ENCODE measurements around the gene CHD5. TPM values are rescaled to one million over a fixed set of nuclear protein-coding genes. Genes with fewer than 3 reads are reported as not detected.

Gene CHD5
- total RNA-seq, 1 experiment from 2014 or later = 2.4 TPM

- Mint-ChIP-seq H3K9me3 (no peaks in the 10 kb centered on the region), H3K36me3 (no peaks in the 10 kb centered on the region), H3K27ac (no peak overlapping the region), H3K27me3 (ENCODE audit: low read depth) (peaks cover 29% of the 10 kb centered on the region), H3K4me3 (peak overlapping the region; percentile 62), H3K4me1 (peaks cover 21% of the 10 kb centered on the region)
- ChIA-PET POLR2A (interaction anchor here (0.6 to 1.5 kb wide), 4 partner anchors 19 to 52 kb away, joined by 3 to 10 read pairs (median 4); no protein-coding TSS in a partner anchor), CTCF (interaction anchor here (1.1 to 10.3 kb wide), 13 partner anchors 12 to 253 kb away, joined by 5 to 489 read pairs (median 8); partner anchors contain the start of genes CHD5, HES2, HES3 and ICMT)
- ATAC-seq (no peak), DNase-seq (ENCODE audit: low spot score) (no peak)
- TF ChIP-seq ZSCAN18 (CRISPR knock-in tag; IDR thresholded peaks at IDR 0.05) = no peak
- TF ChIP-seq ESRRA (CRISPR knock-in tag; IDR thresholded peaks at IDR 0.05; ENCODE audit: borderline replicate concordance) = no peak
- TF ChIP-seq ZNF281 (CRISPR knock-in tag; IDR thresholded peaks at IDR 0.05) = no peak
- no peak for TF ChIP-seq TCF7 (CRISPR knock-in tag; IDR thresholded peaks at IDR 0.05; ENCODE audit: low read depth)
- TF ChIP-seq, protein P1, sequence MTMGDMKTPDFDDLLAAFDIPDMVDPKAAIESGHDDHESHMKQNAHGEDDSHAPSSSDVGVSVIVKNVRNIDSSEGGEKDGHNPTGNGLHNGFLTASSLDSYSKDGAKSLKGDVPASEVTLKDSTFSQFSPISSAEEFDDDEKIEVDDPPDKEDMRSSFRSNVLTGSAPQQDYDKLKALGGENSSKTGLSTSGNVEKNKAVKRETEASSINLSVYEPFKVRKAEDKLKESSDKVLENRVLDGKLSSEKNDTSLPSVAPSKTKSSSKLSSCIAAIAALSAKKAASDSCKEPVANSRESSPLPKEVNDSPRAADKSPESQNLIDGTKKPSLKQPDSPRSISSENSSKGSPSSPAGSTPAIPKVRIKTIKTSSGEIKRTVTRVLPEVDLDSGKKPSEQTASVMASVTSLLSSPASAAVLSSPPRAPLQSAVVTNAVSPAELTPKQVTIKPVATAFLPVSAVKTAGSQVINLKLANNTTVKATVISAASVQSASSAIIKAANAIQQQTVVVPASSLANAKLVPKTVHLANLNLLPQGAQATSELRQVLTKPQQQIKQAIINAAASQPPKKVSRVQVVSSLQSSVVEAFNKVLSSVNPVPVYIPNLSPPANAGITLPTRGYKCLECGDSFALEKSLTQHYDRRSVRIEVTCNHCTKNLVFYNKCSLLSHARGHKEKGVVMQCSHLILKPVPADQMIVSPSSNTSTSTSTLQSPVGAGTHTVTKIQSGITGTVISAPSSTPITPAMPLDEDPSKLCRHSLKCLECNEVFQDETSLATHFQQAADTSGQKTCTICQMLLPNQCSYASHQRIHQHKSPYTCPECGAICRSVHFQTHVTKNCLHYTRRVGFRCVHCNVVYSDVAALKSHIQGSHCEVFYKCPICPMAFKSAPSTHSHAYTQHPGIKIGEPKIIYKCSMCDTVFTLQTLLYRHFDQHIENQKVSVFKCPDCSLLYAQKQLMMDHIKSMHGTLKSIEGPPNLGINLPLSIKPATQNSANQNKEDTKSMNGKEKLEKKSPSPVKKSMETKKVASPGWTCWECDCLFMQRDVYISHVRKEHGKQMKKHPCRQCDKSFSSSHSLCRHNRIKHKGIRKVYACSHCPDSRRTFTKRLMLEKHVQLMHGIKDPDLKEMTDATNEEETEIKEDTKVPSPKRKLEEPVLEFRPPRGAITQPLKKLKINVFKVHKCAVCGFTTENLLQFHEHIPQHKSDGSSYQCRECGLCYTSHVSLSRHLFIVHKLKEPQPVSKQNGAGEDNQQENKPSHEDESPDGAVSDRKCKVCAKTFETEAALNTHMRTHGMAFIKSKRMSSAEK (CRISPR knock-in tag; IDR thresholded peaks at IDR 0.05; ENCODE audit: borderline replicate concordance) = no peak
- TF ChIP-seq CREB1 (CRISPR knock-in tag; IDR thresholded peaks at IDR 0.05) = no peak
- TF ChIP-seq, protein P2, sequence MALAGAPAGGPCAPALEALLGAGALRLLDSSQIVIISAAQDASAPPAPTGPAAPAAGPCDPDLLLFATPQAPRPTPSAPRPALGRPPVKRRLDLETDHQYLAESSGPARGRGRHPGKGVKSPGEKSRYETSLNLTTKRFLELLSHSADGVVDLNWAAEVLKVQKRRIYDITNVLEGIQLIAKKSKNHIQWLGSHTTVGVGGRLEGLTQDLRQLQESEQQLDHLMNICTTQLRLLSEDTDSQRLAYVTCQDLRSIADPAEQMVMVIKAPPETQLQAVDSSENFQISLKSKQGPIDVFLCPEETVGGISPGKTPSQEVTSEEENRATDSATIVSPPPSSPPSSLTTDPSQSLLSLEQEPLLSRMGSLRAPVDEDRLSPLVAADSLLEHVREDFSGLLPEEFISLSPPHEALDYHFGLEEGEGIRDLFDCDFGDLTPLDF (CRISPR knock-in tag; IDR thresholded peaks at IDR 0.05) = no peak
- no peak for TF ChIP-seq FOXJ3 (CRISPR knock-in tag; IDR thresholded peaks at IDR 0.05; ENCODE audit: borderline replicate concordance)
- no peak for TF ChIP-seq NR1H2 (CRISPR knock-in tag; IDR thresholded peaks at IDR 0.05)
- TF ChIP-seq OVOL2 (CRISPR knock-in tag; IDR thresholded peaks at IDR 0.05; ENCODE audit: borderline replicate concordance) = no peak
- no peak for TF ChIP-seq ZNF317 (CRISPR knock-in tag; IDR thresholded peaks at IDR 0.05; ENCODE audit: borderline replicate concordance, low read depth)
- no peak for TF ChIP-seq ZNF423 (CRISPR knock-in tag; IDR thresholded peaks at IDR 0.05)
- TF ChIP-seq CTCF (IDR thresholded peaks at IDR 0.05) = no peak
These were observed 27.2 kb upstream of the CHD5 start for GRCh38 chr1:6207075-6207885.
